Colonic mucosa (tissue), 4 donors: Measurements from ENCODE around the gene AMN. TPM values are rescaled to one million over a fixed set of nuclear protein-coding genes. Genes with fewer than 3 reads are reported as not detected.

Experiments
- DNase-seq: peaks from one replicate; pipeline ENCODE4 v3.0.0-alpha.2; 2020
- H3K27ac ChIP-seq: fragments of 200-600 bp; one replicate; pipeline ENCODE4 v1.8.0; 2021
- H3K27me3 ChIP-seq: fragments of 200-600 bp; one replicate; pipeline ENCODE4 v1.8.0; 2021
- H3K36me3 ChIP-seq: fragments of 200-600 bp; one replicate; pipeline ENCODE4 v1.8.0; 2021
- H3K4me1 ChIP-seq: fragments of 200-600 bp; one replicate; pipeline ENCODE4 v1.8.0; 2021; ENCODE audit warnings: mild to moderate bottlenecking
- H3K4me3 ChIP-seq: fragments of 200-600 bp; one replicate; pipeline ENCODE4 v1.8.0; 2021
- H3K9ac ChIP-seq, 2 donors: one replicate each; pipeline ENCODE4 v1.7.0; 2013; ENCODE audit warnings: control low read depth in 2 of 2, low read depth in 2 of 2, low read length in 2 of 2
- H3K9me3 ChIP-seq: fragments of 200-600 bp; one replicate; pipeline ENCODE4 v1.8.0; 2021
- CTCF ChIP-seq: fragments of 200-600 bp; IDR thresholded peaks from one replicate; pipeline ENCODE4 v1.8.0; 2022; ENCODE audit warnings: antibody characterized with exemption, mild to moderate bottlenecking
- intact Hi-C: fragments of 100-400 bp; cut with DNase I; formaldehyde crosslinking; loops from one replicate; pipeline ENCODE4 v1.14.1; 2022
- total RNA-seq, 2 donors: library from RNA; stranded (reverse); fragmentation: NEBNext Ultra II Directional in 1 of 2; extraction: Animal tissue kit (Norgen Biotek cat#: 25700) in 1 of 2; gene quantifications; one replicate each; pipeline ENCODE4 v1.2.1, GENCODE V29; 2021
- donor health status: healthy.
- donor health status: DM: no; HTN: no; CAD: no.
- donor health status: DM: no; HTN: no; CAD: no.

Gene AMN
- total RNA-seq, 2 donors from 2014 or later = 186 to 239 TPM

GRCh38 chr14:102977475-102977874 is 55.0 kb downstream of the AMN start:
- H3K27me3 ChIP-seq = no peaks in the 10 kb centered on the region
- no peak for DNase-seq
- no peaks in the 10 kb centered on the region for H3K36me3 ChIP-seq
- intact Hi-C loops = no loop called here
- no peak for TF ChIP-seq CTCF
- H3K9ac ChIP-seq = no peak overlapping the region
- no peaks in the 10 kb centered on the region for H3K4me1 ChIP-seq
- H3K27ac ChIP-seq = no peak overlapping the region
- H3K9me3 ChIP-seq = no peaks in the 10 kb centered on the region
- H3K4me3 ChIP-seq = no peak overlapping the region

GRCh38 chr14:102979406-102979805 is 56.9 kb downstream of the AMN start:
- no peak for TF ChIP-seq CTCF
- H3K27me3 ChIP-seq = no peaks in the 10 kb centered on the region
- no peak for DNase-seq
- H3K9me3 ChIP-seq = no peaks in the 10 kb centered on the region
- no peaks in the 10 kb centered on the region for H3K4me1 ChIP-seq
- H3K27ac ChIP-seq = no peak overlapping the region
- no peak overlapping the region for H3K4me3 ChIP-seq
- no peaks in the 10 kb centered on the region for H3K36me3 ChIP-seq
- no peak overlapping the region for H3K9ac ChIP-seq
- intact Hi-C loops = no loop called here

- no peak for DNase-seq
- TF ChIP-seq CTCF = no peak
- Histone ChIP-seq H3K27me3 (no peaks in the 10 kb centered on the region), H3K4me3 (no peak overlapping the region), H3K9me3 (no peaks in the 10 kb centered on the region), H3K27ac (no peak overlapping the region), H3K9ac (no peak overlapping the region), H3K4me1 (no peaks in the 10 kb centered on the region), H3K36me3 (no peaks in the 10 kb centered on the region)
- intact Hi-C loops = no loop called here
These were observed 57.9 kb downstream of the AMN start for GRCh38 chr14:102980409-102980810.

Other genes starting within 250 kb of the AMN start
- 10 to 100 TPM; 20.8 to 26.0 TPM for gene TRAF3, start 145.2 kb upstream of the AMN start, total RNA-seq
- 10 to 100 TPM; 67.9 to 83.8 TPM for gene CDC42BPB, start 134.9 kb downstream of the AMN start, total RNA-seq
- not detected for gene LBHD2, start 161.5 kb downstream of the AMN start, total RNA-seq
- 10 to 100 TPM; 11.3 to 15.6 TPM for gene EXOC3L4, start 172.1 kb downstream of the AMN start, total RNA-seq
- 10 to 100 TPM; 10.5 to 26.9 TPM for gene TNFAIP2, start 200.8 kb downstream of the AMN start, total RNA-seq